HL-60 (cell line): ENCODE data around the gene COL9A1.

Source experiments
- DNase-seq, 2 experiments: peaks; one replicate each; pipeline ENCODE4 v3.0.0-alpha.2; 2010 to 2020; ENCODE audit warnings: low read depth in 1 of 2, low spot score in 1 of 2
- H3K27ac ChIP-seq: fragments of 250-450 bp; sonication (Bioruptor Pico); replicated peaks from 2 replicates; pipeline ENCODE4 v1.5.1; 2020; ENCODE audit warnings: mild to moderate bottlenecking, moderate library complexity
- H3K27me3 ChIP-seq: fragments of 250-450 bp; sonication (Bioruptor Pico); 2 replicates; pipeline ENCODE4 v1.5.1; 2021; ENCODE audit warnings: mild to moderate bottlenecking, moderate library complexity; ENCODE audit not compliant: insufficient read depth, poor library complexity, severe bottlenecking
- H3K4me3 ChIP-seq: replicated peaks from 2 replicates; pipeline ENCODE4 v1.5.1; 2011; ENCODE audit warnings: mild to moderate bottlenecking, control low read depth, low read length; ENCODE audit not compliant: insufficient read depth
- GABPA ChIP-seq: IDR thresholded peaks from 2 replicates; pipeline ENCODE4 v1.6.1; 2012; ENCODE audit warnings: low read depth
- POLR2AphosphoS5 ChIP-seq: IDR thresholded peaks from 2 replicates; pipeline ENCODE4 v1.6.1; 2012; ENCODE audit warnings: low read depth
- SPI1 ChIP-seq: IDR thresholded peaks from 2 replicates; pipeline ENCODE4 v1.6.1; 2012; ENCODE audit warnings: low read depth, mild to moderate bottlenecking, borderline replicate concordance
- TF ChIP-seq, protein P1 (sequence below): IDR thresholded peaks from one replicate; pipeline ENCODE4 v1.5.1; 2011; ENCODE audit warnings: low read length, control low read depth, inconsistent platforms; ENCODE audit not compliant: insufficient read depth
- TF ChIP-seq, protein P2 (sequence below): IDR thresholded peaks from 2 replicates; pipeline ENCODE4 v1.6.1; 2012; ENCODE audit warnings: low read depth; ENCODE audit not compliant: insufficient replicate concordance

COL9A1 gene

DNA sequence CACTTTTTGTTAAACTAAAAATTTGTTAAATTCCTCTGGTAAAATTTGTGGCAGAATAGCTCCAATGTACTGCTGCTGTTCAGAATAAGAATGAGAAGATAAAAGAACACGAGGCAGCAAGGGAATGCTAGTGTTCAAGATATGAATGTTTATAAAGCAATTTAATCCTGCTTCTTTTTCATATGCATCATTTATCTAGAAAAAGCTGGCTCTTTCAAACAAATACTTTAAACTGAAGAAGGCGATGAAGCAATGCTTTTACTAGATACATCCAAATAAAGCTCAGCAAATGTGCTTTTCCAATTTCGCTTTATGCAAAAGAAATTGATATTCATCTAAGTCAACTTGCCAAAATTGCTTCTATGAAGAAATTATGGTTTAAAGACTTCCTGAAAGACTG lies 66.5 kb downstream of the COL9A1 start:
- no peak overlapping the region for H3K27ac ChIP-seq
- no peaks in the 10 kb centered on the region for H3K27me3 ChIP-seq
- DNase-seq = no peak
- H3K4me3 ChIP-seq = no peak overlapping the region
- TF ChIP-seq SPI1 (no peak), GABPA (no peak), POLR2AphosphoS5 (no peak)
- TF ChIP-seq, protein P1, sequence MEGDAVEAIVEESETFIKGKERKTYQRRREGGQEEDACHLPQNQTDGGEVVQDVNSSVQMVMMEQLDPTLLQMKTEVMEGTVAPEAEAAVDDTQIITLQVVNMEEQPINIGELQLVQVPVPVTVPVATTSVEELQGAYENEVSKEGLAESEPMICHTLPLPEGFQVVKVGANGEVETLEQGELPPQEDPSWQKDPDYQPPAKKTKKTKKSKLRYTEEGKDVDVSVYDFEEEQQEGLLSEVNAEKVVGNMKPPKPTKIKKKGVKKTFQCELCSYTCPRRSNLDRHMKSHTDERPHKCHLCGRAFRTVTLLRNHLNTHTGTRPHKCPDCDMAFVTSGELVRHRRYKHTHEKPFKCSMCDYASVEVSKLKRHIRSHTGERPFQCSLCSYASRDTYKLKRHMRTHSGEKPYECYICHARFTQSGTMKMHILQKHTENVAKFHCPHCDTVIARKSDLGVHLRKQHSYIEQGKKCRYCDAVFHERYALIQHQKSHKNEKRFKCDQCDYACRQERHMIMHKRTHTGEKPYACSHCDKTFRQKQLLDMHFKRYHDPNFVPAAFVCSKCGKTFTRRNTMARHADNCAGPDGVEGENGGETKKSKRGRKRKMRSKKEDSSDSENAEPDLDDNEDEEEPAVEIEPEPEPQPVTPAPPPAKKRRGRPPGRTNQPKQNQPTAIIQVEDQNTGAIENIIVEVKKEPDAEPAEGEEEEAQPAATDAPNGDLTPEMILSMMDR = no peak
- TF ChIP-seq, protein P2, sequence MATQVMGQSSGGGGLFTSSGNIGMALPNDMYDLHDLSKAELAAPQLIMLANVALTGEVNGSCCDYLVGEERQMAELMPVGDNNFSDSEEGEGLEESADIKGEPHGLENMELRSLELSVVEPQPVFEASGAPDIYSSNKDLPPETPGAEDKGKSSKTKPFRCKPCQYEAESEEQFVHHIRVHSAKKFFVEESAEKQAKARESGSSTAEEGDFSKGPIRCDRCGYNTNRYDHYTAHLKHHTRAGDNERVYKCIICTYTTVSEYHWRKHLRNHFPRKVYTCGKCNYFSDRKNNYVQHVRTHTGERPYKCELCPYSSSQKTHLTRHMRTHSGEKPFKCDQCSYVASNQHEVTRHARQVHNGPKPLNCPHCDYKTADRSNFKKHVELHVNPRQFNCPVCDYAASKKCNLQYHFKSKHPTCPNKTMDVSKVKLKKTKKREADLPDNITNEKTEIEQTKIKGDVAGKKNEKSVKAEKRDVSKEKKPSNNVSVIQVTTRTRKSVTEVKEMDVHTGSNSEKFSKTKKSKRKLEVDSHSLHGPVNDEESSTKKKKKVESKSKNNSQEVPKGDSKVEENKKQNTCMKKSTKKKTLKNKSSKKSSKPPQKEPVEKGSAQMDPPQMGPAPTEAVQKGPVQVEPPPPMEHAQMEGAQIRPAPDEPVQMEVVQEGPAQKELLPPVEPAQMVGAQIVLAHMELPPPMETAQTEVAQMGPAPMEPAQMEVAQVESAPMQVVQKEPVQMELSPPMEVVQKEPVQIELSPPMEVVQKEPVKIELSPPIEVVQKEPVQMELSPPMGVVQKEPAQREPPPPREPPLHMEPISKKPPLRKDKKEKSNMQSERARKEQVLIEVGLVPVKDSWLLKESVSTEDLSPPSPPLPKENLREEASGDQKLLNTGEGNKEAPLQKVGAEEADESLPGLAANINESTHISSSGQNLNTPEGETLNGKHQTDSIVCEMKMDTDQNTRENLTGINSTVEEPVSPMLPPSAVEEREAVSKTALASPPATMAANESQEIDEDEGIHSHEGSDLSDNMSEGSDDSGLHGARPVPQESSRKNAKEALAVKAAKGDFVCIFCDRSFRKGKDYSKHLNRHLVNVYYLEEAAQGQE = no peak

GRCh38 chr6:70234561-70235236 lies 68.2 kb downstream of the COL9A1 start:
- no peak overlapping the region for H3K27ac ChIP-seq
- DNase-seq = no peak
- peaks cover 3% of the 10 kb centered on the region for H3K27me3 ChIP-seq
- no peak overlapping the region for H3K4me3 ChIP-seq
- TF ChIP-seq GABPA (no peak), SPI1 (no peak), POLR2AphosphoS5 (no peak)
- TF ChIP-seq, protein P1 = no peak
- TF ChIP-seq, protein P2 = no peak

DNA sequence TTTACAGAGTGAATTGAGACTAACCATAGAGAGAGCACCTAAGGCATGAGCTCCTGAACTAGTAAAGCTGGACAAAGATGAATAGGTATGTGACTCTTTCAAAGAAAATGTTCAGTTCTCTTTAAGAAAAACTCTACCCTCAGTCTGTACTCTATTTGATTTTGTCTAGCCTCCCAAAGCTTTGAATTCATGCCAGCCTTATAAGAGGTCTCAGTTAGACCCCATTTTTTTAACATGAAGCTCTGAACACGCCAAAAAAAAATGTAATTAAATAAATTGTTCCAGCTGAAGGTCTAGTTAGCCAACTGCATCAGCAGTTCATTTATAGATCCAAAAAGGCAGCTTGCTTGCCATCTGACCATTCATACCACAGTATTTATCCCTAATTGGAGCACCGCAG lies 71.6 kb downstream of the COL9A1 start:
- peaks cover 3% of the 10 kb centered on the region for H3K27me3 ChIP-seq
- no peak overlapping the region for H3K27ac ChIP-seq
- H3K4me3 ChIP-seq = no peak overlapping the region
- DNase-seq = no peak
- TF ChIP-seq, protein P1 = no peak
- no peak for TF ChIP-seq POLR2AphosphoS5
- TF ChIP-seq, protein P2 = no peak
- no peak for TF ChIP-seq GABPA
- no peak for TF ChIP-seq SPI1
